WERI-Rb-1 (cell line): ENCODE measurements around the gene FADS6.

Experiments used
- DNase-seq: peaks from one replicate; pipeline ENCODE4 v3.0.0-alpha.2; 2020
- H3K27ac ChIP-seq: fragments of 250-450 bp; sonication (Bioruptor Pico); 2 replicates; pipeline ENCODE4 v1.5.1; 2020; ENCODE audit warnings: mild to moderate bottlenecking, moderate library complexity
- H3K27me3 ChIP-seq: fragments of 250-450 bp; sonication (Bioruptor Pico); 2 replicates; pipeline ENCODE4 v1.5.1; 2021; ENCODE audit warnings: mild to moderate bottlenecking, low read depth, moderate library complexity; ENCODE audit not compliant: insufficient read depth, severe bottlenecking
- H3K36me3 ChIP-seq: fragments of 250-450 bp; sonication (Bioruptor Pico); 2 replicates; pipeline ENCODE4 v1.5.1; 2020; ENCODE audit warnings: mild to moderate bottlenecking, moderate library complexity
- H3K4me3 ChIP-seq: 2 replicates; pipeline ENCODE4 v1.5.1; 2011; ENCODE audit warnings: low read depth, mild to moderate bottlenecking, control low read depth, low read length
- H3K9me3 ChIP-seq: fragments of 250-450 bp; sonication (Bioruptor Pico); 2 replicates; pipeline ENCODE4 v1.5.1; 2021; ENCODE audit warnings: mild to moderate bottlenecking, moderate library complexity; ENCODE audit not compliant: severe bottlenecking
- CTCF ChIP-seq: IDR thresholded peaks from 2 replicates; pipeline ENCODE4 v1.5.1; 2011; ENCODE audit warnings: low read depth, mild to moderate bottlenecking, control low read depth, inconsistent platforms, low read length

FADS6 gene

GRCh38 chr17:74904687-74905409 lies 11.4 kb upstream of the FADS6 start:
- no peak for DNase-seq
- Histone ChIP-seq H3K27ac (no peak overlapping the region), H3K36me3 (no peaks in the 10 kb centered on the region), H3K9me3 (no peaks in the 10 kb centered on the region), H3K4me3 (no peak overlapping the region), H3K27me3 (no peaks in the 10 kb centered on the region)
- no peak for TF ChIP-seq CTCF

GRCh38 chr17:74903671-74904070 lies 10.2 kb upstream of the FADS6 start:
- no peak overlapping the region for H3K4me3 ChIP-seq
- DNase-seq = no peak
- H3K36me3 ChIP-seq = no peaks in the 10 kb centered on the region
- TF ChIP-seq CTCF = no peak
- no peaks in the 10 kb centered on the region for H3K27me3 ChIP-seq
- no peak overlapping the region for H3K27ac ChIP-seq
- no peaks in the 10 kb centered on the region for H3K9me3 ChIP-seq

GRCh38 chr17:74903034-74903433 lies 9.6 kb upstream of the FADS6 start:
- H3K36me3 ChIP-seq = no peaks in the 10 kb centered on the region
- no peak overlapping the region for H3K27ac ChIP-seq
- H3K27me3 ChIP-seq = no peaks in the 10 kb centered on the region
- no peak overlapping the region for H3K4me3 ChIP-seq
- no peak for DNase-seq
- TF ChIP-seq CTCF = no peak
- H3K9me3 ChIP-seq = no peaks in the 10 kb centered on the region

- no peak overlapping the region for H3K27ac ChIP-seq
- DNase-seq = no peak
- TF ChIP-seq CTCF = no peak
- no peaks in the 10 kb centered on the region for H3K27me3 ChIP-seq
- no peaks in the 10 kb centered on the region for H3K36me3 ChIP-seq
- no peak overlapping the region for H3K4me3 ChIP-seq
- no peaks in the 10 kb centered on the region for H3K9me3 ChIP-seq
Observed at GRCh38 chr17:74901353-74902135, 8.1 kb upstream of the FADS6 start.

GRCh38 chr17:74900208-74900607 lies 6.8 kb upstream of the FADS6 start:
- no peaks in the 10 kb centered on the region for H3K36me3 ChIP-seq
- H3K27ac ChIP-seq = no peak overlapping the region
- H3K9me3 ChIP-seq = no peaks in the 10 kb centered on the region
- no peak overlapping the region for H3K4me3 ChIP-seq
- DNase-seq = no peak
- no peak for TF ChIP-seq CTCF
- H3K27me3 ChIP-seq = no peaks in the 10 kb centered on the region
